HCT116 (cell line): ENCODE measurements around the gene ITGA2B. TPM values are rescaled to one million over a fixed set of nuclear protein-coding genes. Genes with fewer than 3 reads are reported as not detected.
A peak's percentile ranks its signal among the peaks of the same experiment; 100 is the strongest.

Source experiments
- ATAC-seq: fragments of 200-7000 bp; cut with Tn5 transposase; 2 replicates; pipeline ENCODE4 v1.9.1; 2020; ENCODE audit warnings: mild to moderate bottlenecking, moderate library complexity
- BruUV-seq: library from RNA; stranded (reverse); fragments of 400-500 nt; replicated peaks from 2 replicates; lab custom pipeline; 2021; lab: Mats Ljungman, UMichigan
- CTCF ChIA-PET: fragments of 300-600 bp; sonication (Branson Sonifier 250); formaldehyde crosslinking; loops from one replicate; lab custom pipeline; 2021; ENCODE audit warnings: antibody characterized with exemption; lab: Charles Lee
- POLR2A ChIA-PET: fragments of 300-600, 350-600 bp; sonication (Branson Sonifier 250); formaldehyde crosslinking; loops from one replicate; lab custom pipeline; 2021; ENCODE audit warnings: antibody characterized with exemption; lab: Charles Lee
- RAD21 ChIA-PET, 2 experiments: fragments of 300-600 bp; sonication (Branson Sonifier 250); formaldehyde crosslinking; loops; one replicate each; lab custom pipeline; 2023; ENCODE audit warnings: low total read pairs in 2 of 2; ENCODE audit not compliant: uncharacterized antibody in 2 of 2, unreplicated experiment in 2 of 2, low non-redundant PET in 1 of 2; lab: Charles Lee
- DNase-seq: peaks from one replicate; pipeline ENCODE4 v3.0.0-alpha.2; 2010; ENCODE audit warnings: low read depth, low spot score
- H2AFZ ChIP-seq: fragments of 200-600 bp; shearing (Covaris generic), sonication (generic); 2 replicates; pipeline ENCODE4 v1.6.1; 2017; ENCODE audit warnings: low read depth, mixed run types, mixed read lengths, antibody characterized with exemption, low read length; ENCODE audit not compliant: poor library complexity, severe bottlenecking
- H3K27ac ChIP-seq: 2 replicates; pipeline ENCODE4 v1.5.1; 2012; ENCODE audit warnings: low read depth, low read length
- H3K27me3 ChIP-seq: fragments of 200-600 bp; sonication (generic); 2 replicates; pipeline ENCODE4 v1.6.1; 2016; ENCODE audit warnings: mixed run types, low read length, mixed read lengths; ENCODE audit not compliant: insufficient read depth
- H3K36me3 ChIP-seq, 2 experiments: fragments of 200-500 bp in 1 of 2; fragments of 200-600 bp in 1 of 2; sonication (Bioruptor generic) in 1 of 2; sonication (generic) in 1 of 2; 2 replicates each; pipeline versions ENCODE4 v1.5.1 to v1.6.1; 2014 to 2016; ENCODE audit warnings: low read length in 2 of 2, inconsistent platforms in 1 of 2, mixed read lengths in 1 of 2, mixed run types in 1 of 2; ENCODE audit not compliant: insufficient read depth in 2 of 2, control insufficient read depth in 1 of 2
- H3K4me1 ChIP-seq, 2 experiments: fragments of 200-600 bp in 1 of 2; sonication (generic) in 1 of 2; 2 replicates each; pipeline versions ENCODE4 v1.5.1 to v1.6.1; 2012 to 2017; ENCODE audit warnings: low read length in 2 of 2, inconsistent platforms in 1 of 2, mild to moderate bottlenecking in 1 of 2, mixed read lengths in 1 of 2, mixed run types in 1 of 2, moderate library complexity in 1 of 2; ENCODE audit not compliant: insufficient read depth in 2 of 2, control insufficient read depth in 1 of 2
- H3K4me2 ChIP-seq: fragments of 200-600 bp; sonication (generic); 2 replicates; pipeline ENCODE4 v1.6.1; 2017; ENCODE audit warnings: mixed run types, low read length, mixed read lengths
- H3K4me3 ChIP-seq, 2 experiments: fragments of 200-600 bp in 1 of 2; sonication (generic) in 1 of 2; replicated peaks in 1 of 2; 2 replicates each; pipeline ENCODE4 v1.5.1; 2011 to 2016; ENCODE audit warnings: low read length in 2 of 2, control low read depth in 1 of 2, low read depth in 1 of 2, mild to moderate bottlenecking in 1 of 2, mixed read lengths in 1 of 2, mixed run types in 1 of 2
- H3K79me2 ChIP-seq: fragments of 200-600 bp; sonication (generic); 2 replicates; pipeline ENCODE4 v1.6.1; 2017; ENCODE audit warnings: mild to moderate bottlenecking, mixed run types, low read length, moderate library complexity, mixed read lengths; ENCODE audit not compliant: insufficient read depth
- H3K9ac ChIP-seq: fragments of 200-600 bp; sonication (generic); 2 replicates; pipeline ENCODE4 v1.6.1; 2016; ENCODE audit warnings: low read length, mixed read lengths
- H3K9me2 ChIP-seq: fragments of 200-600 bp; sonication (generic), shearing (Covaris generic); 2 replicates; pipeline ENCODE4 v1.6.1; 2017; ENCODE audit warnings: mixed run types, mild to moderate bottlenecking, moderate library complexity; ENCODE audit not compliant: insufficient read depth
- H3K9me3 ChIP-seq, 2 experiments: fragments of 200-500 bp in 1 of 2; fragments of 200-600 bp in 1 of 2; sonication (Bioruptor generic) in 1 of 2; sonication (generic) in 1 of 2; 2 replicates each; pipeline ENCODE4 v1.6.1; 2014 to 2017; ENCODE audit warnings: low read length in 2 of 2, mixed read lengths in 2 of 2, inconsistent platforms in 1 of 2, low read depth in 1 of 2, mild to moderate bottlenecking in 1 of 2, mixed run types in 1 of 2, moderate library complexity in 1 of 2; ENCODE audit not compliant: control insufficient read depth in 1 of 2, insufficient read depth in 1 of 2
- H4K20me1 ChIP-seq: fragments of 200-600 bp; sonication (generic), shearing (Covaris generic); 2 replicates; pipeline ENCODE4 v1.6.1; 2017; ENCODE audit warnings: mixed run types, mild to moderate bottlenecking, moderate library complexity; ENCODE audit not compliant: insufficient read depth
- EZH2 ChIP-seq: fragments of 200-600 bp; sonication (generic); IDR thresholded peaks from 2 replicates; pipeline ENCODE4 v1.6.1; 2017; ENCODE audit warnings: antibody characterized with exemption, mixed run types
- EZH2phosphoT487 ChIP-seq: fragments of 200-600 bp; IDR thresholded peaks from 2 replicates; pipeline ENCODE4 v1.6.1; 2018; ENCODE audit warnings: antibody characterized with exemption, borderline replicate concordance
- JUND ChIP-seq: IDR thresholded peaks from 2 replicates; pipeline ENCODE4 v1.6.1; 2012
- POLR2AphosphoS5 ChIP-seq: IDR thresholded peaks from 2 replicates; pipeline ENCODE4 v1.6.1; 2011; ENCODE audit warnings: mild to moderate bottlenecking, low read depth, low read length, moderate library complexity
- RAD21 ChIP-seq: IDR thresholded peaks from 2 replicates; pipeline ENCODE4 v1.6.1; 2012; ENCODE audit warnings: low read depth, mild to moderate bottlenecking
- ZNF274 ChIP-seq: fragments of 200-500 bp; sonication (Bioruptor generic); IDR thresholded peaks from 2 replicates; pipeline ENCODE4 v1.6.1; 2014; ENCODE audit warnings: mild to moderate bottlenecking, low read depth, low read length, inconsistent platforms
- intact Hi-C: fragments of 100-400 bp; cut with micrococcal nuclease; formaldehyde crosslinking; loops from 2 replicates; pipeline ENCODE4 v1.10.0; 2022
- total RNA-seq: library from RNA; stranded (reverse); gene quantifications from one replicate; pipeline ENCODE4 v1.2.1, GENCODE V29; 2021; ENCODE audit not compliant: unreplicated experiment
- TF ChIP-seq, protein P1 (sequence below), 3 experiments: fragments of 200-600 bp in 1 of 3; sonication (generic) in 1 of 3; IDR thresholded peaks in 2 of 3; conservative IDR thresholded peaks in 1 of 3; 2 replicates each; pipeline ENCODE4 v1.5.1; 2012 to 2017; ENCODE audit warnings: low read depth in 2 of 3, low read length in 2 of 3, antibody characterized with exemption in 1 of 3, borderline replicate concordance in 1 of 3, control low read depth in 1 of 3, mild to moderate bottlenecking in 1 of 3, mixed read lengths in 1 of 3, mixed run types in 1 of 3, moderate library complexity in 1 of 3; ENCODE audit not compliant: insufficient read depth in 1 of 3
- TF ChIP-seq, protein P2 (sequence below): IDR thresholded peaks from 2 replicates; pipeline ENCODE4 v1.6.1; 2012; ENCODE audit warnings: low read depth
- TF ChIP-seq, protein P3 (sequence below): IDR thresholded peaks from 2 replicates; pipeline ENCODE4 v1.6.1; 2012
- TF ChIP-seq, protein P4 (sequence below): IDR thresholded peaks from 2 replicates; pipeline ENCODE4 v1.6.1; 2011; ENCODE audit warnings: mild to moderate bottlenecking, low read length, moderate library complexity; ENCODE audit not compliant: insufficient replicate concordance; ENCODE audit errors: extremely low read depth

Gene ITGA2B
- total RNA-seq, 1 experiment from 2014 or later = 7.6 TPM

DNA sequence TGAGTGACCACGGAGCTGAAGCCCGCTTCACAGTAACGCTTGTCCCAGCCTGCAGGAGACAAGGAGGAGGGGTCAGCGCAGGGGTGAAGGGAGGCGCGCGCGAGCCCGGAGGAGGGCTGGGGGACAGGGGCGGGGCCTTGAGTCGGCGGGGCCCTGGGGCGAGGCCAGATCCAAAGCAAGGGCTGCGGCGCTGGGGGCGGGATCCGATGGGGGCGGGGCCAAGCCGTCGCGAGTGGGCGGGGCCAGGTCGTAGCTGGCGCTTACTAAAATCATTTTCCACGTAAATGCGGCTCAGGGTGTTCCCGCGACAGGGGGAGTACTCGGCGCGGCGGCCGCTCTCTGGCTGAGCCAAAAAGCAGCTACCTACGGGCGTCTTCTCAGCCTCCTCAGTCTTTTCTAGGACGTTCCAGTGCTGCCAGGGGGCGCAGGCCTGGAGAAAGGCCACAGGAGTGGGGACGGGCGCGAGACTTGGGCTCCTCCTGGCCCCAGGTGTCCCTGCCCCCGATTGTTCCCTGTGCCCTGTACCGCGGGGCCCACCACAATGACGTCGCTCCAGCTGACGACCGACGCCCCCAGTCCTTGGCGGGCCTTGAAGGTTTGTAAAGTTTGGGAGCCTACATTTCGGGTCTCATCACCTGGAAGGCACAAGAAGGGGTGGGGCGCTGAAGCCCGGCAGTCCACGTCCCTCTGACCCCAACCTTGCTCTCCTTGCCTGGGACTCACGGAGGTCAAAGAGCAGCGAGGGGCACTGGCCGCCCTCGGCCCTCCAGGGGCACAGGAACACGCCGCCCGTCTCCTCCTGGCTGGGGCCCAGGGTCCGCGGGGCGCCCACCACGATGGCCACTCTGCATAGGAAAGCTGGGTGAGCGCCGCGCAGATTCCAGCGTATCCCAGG, 3.9 kb downstream of the ITGA2B start:
- BruUV-seq = TSS peak; percentile 84
- CTCF ChIA-PET = interaction anchor here (0.8 to 1.2 kb wide), 5 partner anchors 10 to 176 kb away, joined by 3 to 9 read pairs (median 3); partner anchors contain the start of gene FAM171A2
- Histone ChIP-seq H3K9me2 (no peaks in the 10 kb centered on the region), H3K4me2 (peak overlapping the region; percentile 98), H3K4me1 (peaks cover 4 to 18% of the 10 kb centered on the region in 2 experiments; a peak in 3 of 4 replicates), H3K79me2 (no peaks in the 10 kb centered on the region), H4K20me1 (no peaks in the 10 kb centered on the region), H3K9me3 (no peaks in the 10 kb centered on the region), H3K4me3 (peak overlapping the region; percentile 57 to 67), H3K36me3 (no peaks in the 10 kb centered on the region), H3K27me3 (no peaks in the 10 kb centered on the region), H2AFZ (peak overlapping the region; percentile 88), H3K9ac (peak overlapping the region; percentile 77), H3K27ac (peak overlapping the region; percentile 40; the same call in 1 of the 2 replicates)
- RAD21 ChIA-PET = no interaction called here
- intact Hi-C loops = no loop called here
- POLR2A ChIA-PET = interaction anchor here (0.9 to 1.5 kb wide), 4 partner anchors 9 to 22 kb away, joined by 3 to 7 read pairs (median 6); partner anchors contain the start of gene FAM171A2
- peak; percentile 61 for DNase-seq
- TF ChIP-seq, protein P1, sequence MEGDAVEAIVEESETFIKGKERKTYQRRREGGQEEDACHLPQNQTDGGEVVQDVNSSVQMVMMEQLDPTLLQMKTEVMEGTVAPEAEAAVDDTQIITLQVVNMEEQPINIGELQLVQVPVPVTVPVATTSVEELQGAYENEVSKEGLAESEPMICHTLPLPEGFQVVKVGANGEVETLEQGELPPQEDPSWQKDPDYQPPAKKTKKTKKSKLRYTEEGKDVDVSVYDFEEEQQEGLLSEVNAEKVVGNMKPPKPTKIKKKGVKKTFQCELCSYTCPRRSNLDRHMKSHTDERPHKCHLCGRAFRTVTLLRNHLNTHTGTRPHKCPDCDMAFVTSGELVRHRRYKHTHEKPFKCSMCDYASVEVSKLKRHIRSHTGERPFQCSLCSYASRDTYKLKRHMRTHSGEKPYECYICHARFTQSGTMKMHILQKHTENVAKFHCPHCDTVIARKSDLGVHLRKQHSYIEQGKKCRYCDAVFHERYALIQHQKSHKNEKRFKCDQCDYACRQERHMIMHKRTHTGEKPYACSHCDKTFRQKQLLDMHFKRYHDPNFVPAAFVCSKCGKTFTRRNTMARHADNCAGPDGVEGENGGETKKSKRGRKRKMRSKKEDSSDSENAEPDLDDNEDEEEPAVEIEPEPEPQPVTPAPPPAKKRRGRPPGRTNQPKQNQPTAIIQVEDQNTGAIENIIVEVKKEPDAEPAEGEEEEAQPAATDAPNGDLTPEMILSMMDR (IDR thresholded peaks at IDR 0.05 in 2 of 3, conservative IDR thresholded peaks at IDR 0.05 in 1 of 3; ENCODE audit: borderline replicate concordance in 1 of 3, insufficient read depth in 1 of 3, low read depth in 2 of 3, low read length in 2 of 3) = peak in 1 of 3 experiments; percentile 10; a peak in 1 of 6 replicates
- TF ChIP-seq POLR2AphosphoS5 (peak; percentile 84), RAD21 (no peak), JUND (no peak), ZNF274 (no peak), EZH2phosphoT487 (no peak), EZH2 (no peak)
- TF ChIP-seq, protein P2, sequence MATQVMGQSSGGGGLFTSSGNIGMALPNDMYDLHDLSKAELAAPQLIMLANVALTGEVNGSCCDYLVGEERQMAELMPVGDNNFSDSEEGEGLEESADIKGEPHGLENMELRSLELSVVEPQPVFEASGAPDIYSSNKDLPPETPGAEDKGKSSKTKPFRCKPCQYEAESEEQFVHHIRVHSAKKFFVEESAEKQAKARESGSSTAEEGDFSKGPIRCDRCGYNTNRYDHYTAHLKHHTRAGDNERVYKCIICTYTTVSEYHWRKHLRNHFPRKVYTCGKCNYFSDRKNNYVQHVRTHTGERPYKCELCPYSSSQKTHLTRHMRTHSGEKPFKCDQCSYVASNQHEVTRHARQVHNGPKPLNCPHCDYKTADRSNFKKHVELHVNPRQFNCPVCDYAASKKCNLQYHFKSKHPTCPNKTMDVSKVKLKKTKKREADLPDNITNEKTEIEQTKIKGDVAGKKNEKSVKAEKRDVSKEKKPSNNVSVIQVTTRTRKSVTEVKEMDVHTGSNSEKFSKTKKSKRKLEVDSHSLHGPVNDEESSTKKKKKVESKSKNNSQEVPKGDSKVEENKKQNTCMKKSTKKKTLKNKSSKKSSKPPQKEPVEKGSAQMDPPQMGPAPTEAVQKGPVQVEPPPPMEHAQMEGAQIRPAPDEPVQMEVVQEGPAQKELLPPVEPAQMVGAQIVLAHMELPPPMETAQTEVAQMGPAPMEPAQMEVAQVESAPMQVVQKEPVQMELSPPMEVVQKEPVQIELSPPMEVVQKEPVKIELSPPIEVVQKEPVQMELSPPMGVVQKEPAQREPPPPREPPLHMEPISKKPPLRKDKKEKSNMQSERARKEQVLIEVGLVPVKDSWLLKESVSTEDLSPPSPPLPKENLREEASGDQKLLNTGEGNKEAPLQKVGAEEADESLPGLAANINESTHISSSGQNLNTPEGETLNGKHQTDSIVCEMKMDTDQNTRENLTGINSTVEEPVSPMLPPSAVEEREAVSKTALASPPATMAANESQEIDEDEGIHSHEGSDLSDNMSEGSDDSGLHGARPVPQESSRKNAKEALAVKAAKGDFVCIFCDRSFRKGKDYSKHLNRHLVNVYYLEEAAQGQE = no peak
- TF ChIP-seq, protein P3, sequence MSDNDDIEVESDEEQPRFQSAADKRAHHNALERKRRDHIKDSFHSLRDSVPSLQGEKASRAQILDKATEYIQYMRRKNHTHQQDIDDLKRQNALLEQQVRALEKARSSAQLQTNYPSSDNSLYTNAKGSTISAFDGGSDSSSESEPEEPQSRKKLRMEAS = no peak
- TF ChIP-seq, protein P4, sequence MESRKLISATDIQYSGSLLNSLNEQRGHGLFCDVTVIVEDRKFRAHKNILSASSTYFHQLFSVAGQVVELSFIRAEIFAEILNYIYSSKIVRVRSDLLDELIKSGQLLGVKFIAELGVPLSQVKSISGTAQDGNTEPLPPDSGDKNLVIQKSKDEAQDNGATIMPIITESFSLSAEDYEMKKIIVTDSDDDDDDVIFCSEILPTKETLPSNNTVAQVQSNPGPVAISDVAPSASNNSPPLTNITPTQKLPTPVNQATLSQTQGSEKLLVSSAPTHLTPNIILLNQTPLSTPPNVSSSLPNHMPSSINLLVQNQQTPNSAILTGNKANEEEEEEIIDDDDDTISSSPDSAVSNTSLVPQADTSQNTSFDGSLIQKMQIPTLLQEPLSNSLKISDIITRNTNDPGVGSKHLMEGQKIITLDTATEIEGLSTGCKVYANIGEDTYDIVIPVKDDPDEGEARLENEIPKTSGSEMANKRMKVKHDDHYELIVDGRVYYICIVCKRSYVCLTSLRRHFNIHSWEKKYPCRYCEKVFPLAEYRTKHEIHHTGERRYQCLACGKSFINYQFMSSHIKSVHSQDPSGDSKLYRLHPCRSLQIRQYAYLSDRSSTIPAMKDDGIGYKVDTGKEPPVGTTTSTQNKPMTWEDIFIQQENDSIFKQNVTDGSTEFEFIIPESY = peak; percentile 23
- ATAC-seq = peak; percentile 94
